Neural progenitor cell (in vitro differentiated cells): Measurements from ENCODE around the gene WEE2.

Experiments used
- CTCF ChIP-seq: fragments of 200-600 bp; sonication (generic); IDR thresholded peaks from 2 replicates; pipeline ENCODE4 v1.5.1; 2017; ENCODE audit warnings: antibody characterized with exemption, mild to moderate bottlenecking
- EZH2phosphoT487 ChIP-seq: fragments of 200-600 bp; sonication (generic); IDR thresholded peaks from 2 replicates; pipeline ENCODE4 v1.6.1; 2017; ENCODE audit warnings: antibody characterized with exemption

- TF ChIP-seq CTCF = no peak
- TF ChIP-seq EZH2phosphoT487 = no peak
Observed at GRCh38 chr7:141698247-141699015, 9.7 kb upstream of the WEE2 start.
